HL-60 (cell line): Measurements from ENCODE around the gene RXRG.

Experiments
- DNase-seq, 2 experiments: peaks; one replicate each; pipeline ENCODE4 v3.0.0-alpha.2; 2010 to 2020; ENCODE audit warnings: low read depth in 1 of 2, low spot score in 1 of 2
- H3K27ac ChIP-seq: fragments of 250-450 bp; sonication (Bioruptor Pico); replicated peaks from 2 replicates; pipeline ENCODE4 v1.5.1; 2020; ENCODE audit warnings: mild to moderate bottlenecking, moderate library complexity
- H3K27me3 ChIP-seq: fragments of 250-450 bp; sonication (Bioruptor Pico); 2 replicates; pipeline ENCODE4 v1.5.1; 2021; ENCODE audit warnings: mild to moderate bottlenecking, moderate library complexity; ENCODE audit not compliant: insufficient read depth, poor library complexity, severe bottlenecking
- H3K4me3 ChIP-seq: replicated peaks from 2 replicates; pipeline ENCODE4 v1.5.1; 2011; ENCODE audit warnings: mild to moderate bottlenecking, control low read depth, low read length; ENCODE audit not compliant: insufficient read depth
- GABPA ChIP-seq: IDR thresholded peaks from 2 replicates; pipeline ENCODE4 v1.6.1; 2012; ENCODE audit warnings: low read depth
- POLR2AphosphoS5 ChIP-seq: IDR thresholded peaks from 2 replicates; pipeline ENCODE4 v1.6.1; 2012; ENCODE audit warnings: low read depth
- SPI1 ChIP-seq: IDR thresholded peaks from 2 replicates; pipeline ENCODE4 v1.6.1; 2012; ENCODE audit warnings: low read depth, mild to moderate bottlenecking, borderline replicate concordance
- TF ChIP-seq, protein P1 (sequence below): IDR thresholded peaks from one replicate; pipeline ENCODE4 v1.5.1; 2011; ENCODE audit warnings: low read length, control low read depth, inconsistent platforms; ENCODE audit not compliant: insufficient read depth
- TF ChIP-seq, protein P2 (sequence below): IDR thresholded peaks from 2 replicates; pipeline ENCODE4 v1.6.1; 2012; ENCODE audit warnings: low read depth; ENCODE audit not compliant: insufficient replicate concordance

RXRG gene

DNA sequence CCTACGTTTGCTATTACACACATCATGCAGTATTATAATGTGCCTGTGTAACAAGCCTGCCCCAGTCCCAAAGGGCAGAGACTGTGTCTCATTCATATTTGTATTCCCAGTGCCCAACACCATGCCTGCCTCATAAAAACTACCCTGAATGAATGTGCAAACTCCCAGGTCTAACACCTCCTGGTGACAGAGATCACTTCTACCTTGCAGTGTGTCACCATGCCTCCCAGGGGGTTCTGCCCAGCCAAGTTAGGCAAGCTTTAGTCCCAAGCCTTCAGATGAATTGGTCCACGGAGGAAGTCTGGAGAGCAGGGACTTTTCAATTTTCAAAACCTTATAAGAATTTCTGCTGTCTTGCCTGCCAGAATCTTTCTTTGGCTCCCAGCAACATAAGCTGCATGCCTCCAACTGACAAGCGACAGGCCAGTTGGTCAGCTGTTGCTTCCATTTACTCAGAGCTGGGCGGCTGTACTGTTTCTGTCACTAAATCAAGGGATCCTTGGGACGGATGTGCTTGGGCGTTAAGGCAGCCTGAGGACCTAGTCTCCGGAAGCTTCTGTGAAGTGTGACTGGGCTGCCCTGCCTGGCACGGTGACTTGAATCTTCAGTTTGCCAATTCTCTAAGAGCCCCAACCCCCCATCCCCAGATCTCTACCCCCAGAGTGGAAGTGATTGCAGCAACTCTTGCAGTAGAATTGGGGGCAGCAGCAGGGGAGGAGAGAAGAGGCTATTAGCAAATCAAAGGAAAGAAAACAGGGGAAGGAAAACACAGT, 1.2 kb downstream of the RXRG start:
- Histone ChIP-seq H3K4me3 (no peak overlapping the region), H3K27ac (no peak overlapping the region), H3K27me3 (peaks cover 43% of the 10 kb centered on the region)
- TF ChIP-seq POLR2AphosphoS5: no peak
- TF ChIP-seq GABPA: no peak
- TF ChIP-seq, protein P1, sequence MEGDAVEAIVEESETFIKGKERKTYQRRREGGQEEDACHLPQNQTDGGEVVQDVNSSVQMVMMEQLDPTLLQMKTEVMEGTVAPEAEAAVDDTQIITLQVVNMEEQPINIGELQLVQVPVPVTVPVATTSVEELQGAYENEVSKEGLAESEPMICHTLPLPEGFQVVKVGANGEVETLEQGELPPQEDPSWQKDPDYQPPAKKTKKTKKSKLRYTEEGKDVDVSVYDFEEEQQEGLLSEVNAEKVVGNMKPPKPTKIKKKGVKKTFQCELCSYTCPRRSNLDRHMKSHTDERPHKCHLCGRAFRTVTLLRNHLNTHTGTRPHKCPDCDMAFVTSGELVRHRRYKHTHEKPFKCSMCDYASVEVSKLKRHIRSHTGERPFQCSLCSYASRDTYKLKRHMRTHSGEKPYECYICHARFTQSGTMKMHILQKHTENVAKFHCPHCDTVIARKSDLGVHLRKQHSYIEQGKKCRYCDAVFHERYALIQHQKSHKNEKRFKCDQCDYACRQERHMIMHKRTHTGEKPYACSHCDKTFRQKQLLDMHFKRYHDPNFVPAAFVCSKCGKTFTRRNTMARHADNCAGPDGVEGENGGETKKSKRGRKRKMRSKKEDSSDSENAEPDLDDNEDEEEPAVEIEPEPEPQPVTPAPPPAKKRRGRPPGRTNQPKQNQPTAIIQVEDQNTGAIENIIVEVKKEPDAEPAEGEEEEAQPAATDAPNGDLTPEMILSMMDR: no peak
- TF ChIP-seq, protein P2, sequence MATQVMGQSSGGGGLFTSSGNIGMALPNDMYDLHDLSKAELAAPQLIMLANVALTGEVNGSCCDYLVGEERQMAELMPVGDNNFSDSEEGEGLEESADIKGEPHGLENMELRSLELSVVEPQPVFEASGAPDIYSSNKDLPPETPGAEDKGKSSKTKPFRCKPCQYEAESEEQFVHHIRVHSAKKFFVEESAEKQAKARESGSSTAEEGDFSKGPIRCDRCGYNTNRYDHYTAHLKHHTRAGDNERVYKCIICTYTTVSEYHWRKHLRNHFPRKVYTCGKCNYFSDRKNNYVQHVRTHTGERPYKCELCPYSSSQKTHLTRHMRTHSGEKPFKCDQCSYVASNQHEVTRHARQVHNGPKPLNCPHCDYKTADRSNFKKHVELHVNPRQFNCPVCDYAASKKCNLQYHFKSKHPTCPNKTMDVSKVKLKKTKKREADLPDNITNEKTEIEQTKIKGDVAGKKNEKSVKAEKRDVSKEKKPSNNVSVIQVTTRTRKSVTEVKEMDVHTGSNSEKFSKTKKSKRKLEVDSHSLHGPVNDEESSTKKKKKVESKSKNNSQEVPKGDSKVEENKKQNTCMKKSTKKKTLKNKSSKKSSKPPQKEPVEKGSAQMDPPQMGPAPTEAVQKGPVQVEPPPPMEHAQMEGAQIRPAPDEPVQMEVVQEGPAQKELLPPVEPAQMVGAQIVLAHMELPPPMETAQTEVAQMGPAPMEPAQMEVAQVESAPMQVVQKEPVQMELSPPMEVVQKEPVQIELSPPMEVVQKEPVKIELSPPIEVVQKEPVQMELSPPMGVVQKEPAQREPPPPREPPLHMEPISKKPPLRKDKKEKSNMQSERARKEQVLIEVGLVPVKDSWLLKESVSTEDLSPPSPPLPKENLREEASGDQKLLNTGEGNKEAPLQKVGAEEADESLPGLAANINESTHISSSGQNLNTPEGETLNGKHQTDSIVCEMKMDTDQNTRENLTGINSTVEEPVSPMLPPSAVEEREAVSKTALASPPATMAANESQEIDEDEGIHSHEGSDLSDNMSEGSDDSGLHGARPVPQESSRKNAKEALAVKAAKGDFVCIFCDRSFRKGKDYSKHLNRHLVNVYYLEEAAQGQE: no peak
- TF ChIP-seq SPI1: no peak
- no peak for DNase-seq

DNA sequence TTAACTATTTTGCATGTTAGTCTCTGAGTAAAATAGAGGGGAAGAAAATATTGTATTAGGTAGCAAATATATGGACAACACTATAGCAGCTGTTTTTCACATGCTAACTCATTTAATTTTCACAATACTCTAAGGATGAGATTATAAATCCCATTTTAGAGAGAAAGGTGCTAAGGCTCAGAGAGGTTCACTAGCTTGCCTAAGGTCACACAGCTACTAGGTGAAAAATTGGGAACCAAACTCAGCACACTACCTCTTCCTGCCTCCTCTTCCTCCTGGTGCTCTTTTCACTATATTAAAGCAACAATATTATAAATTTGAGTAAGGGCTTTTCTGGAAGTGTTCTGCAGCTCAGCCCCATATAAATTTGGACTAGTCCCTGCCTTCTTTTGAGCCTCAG, 2.3 kb downstream of the RXRG start:
- DNase-seq: no peak
- Histone ChIP-seq H3K4me3 (no peak overlapping the region), H3K27me3 (peaks cover 38% of the 10 kb centered on the region), H3K27ac (no peak overlapping the region)
- TF ChIP-seq POLR2AphosphoS5: no peak
- TF ChIP-seq, protein P1: no peak
- TF ChIP-seq, protein P2: no peak
- no peak for TF ChIP-seq SPI1
- TF ChIP-seq GABPA: no peak

DNA sequence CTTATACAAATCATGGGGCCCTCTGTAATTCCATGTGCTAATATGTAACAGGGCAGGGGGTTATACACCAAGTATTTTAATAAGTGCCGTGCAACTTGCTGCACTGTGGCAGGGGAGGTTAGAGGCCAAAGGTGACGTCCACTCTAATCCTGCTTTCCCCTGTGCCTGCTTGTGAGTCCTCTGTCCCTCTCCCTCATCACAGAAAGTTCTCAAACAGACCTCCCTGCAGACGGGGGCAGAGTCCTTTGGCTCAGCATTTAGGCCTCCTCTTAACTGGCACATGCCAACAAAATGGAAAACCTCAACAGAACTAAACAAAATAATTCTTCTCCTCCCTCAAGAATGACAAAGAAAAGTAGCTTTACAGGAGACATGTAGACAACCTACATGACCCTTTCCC, 2.9 kb downstream of the RXRG start:
- Histone ChIP-seq H3K27ac (no peak overlapping the region), H3K4me3 (no peak overlapping the region), H3K27me3 (peaks cover 40% of the 10 kb centered on the region)
- DNase-seq: no peak
- TF ChIP-seq, protein P2: no peak
- TF ChIP-seq SPI1 (no peak), POLR2AphosphoS5 (no peak), GABPA (no peak)
- TF ChIP-seq, protein P1: no peak
